GM12878 (cell line): Measurements from ENCODE around the gene DSTYK. TPM values are rescaled to one million over a fixed set of nuclear protein-coding genes. Genes with fewer than 3 reads are reported as not detected.

ENCODE experiments used
- ASH2L ChIP-seq: fragments of 300-600, 200-600 bp; sonication (generic); IDR thresholded peaks from 2 replicates; pipeline ENCODE4 v1.6.1; 2017; ENCODE audit warnings: low read depth, mild to moderate bottlenecking, borderline replicate concordance
- ATF7 ChIP-seq: fragments of 450-650 bp; IDR thresholded peaks from 2 replicates; pipeline ENCODE4 v1.6.1; 2016; ENCODE audit warnings: low read depth, mild to moderate bottlenecking
- CBFB ChIP-seq: IDR thresholded peaks from 2 replicates; pipeline ENCODE4 v1.6.1; 2016; ENCODE audit warnings: antibody characterized with exemption, low read depth
- CHD1 ChIP-seq: IDR thresholded peaks from 2 replicates; pipeline ENCODE4 v1.6.1; 2012; ENCODE audit warnings: low read depth, low read length, improper control_type of control experiment
- CUX1 ChIP-seq: IDR thresholded peaks from 2 replicates; pipeline ENCODE4 v1.6.1; 2012; ENCODE audit warnings: improper control_type of control experiment, low read depth, low read length; ENCODE audit not compliant: insufficient replicate concordance
- FOXK2 ChIP-seq: fragments of 450-650 bp; IDR thresholded peaks from 2 replicates; pipeline ENCODE4 v1.6.1; 2017; ENCODE audit warnings: mild to moderate bottlenecking, moderate library complexity
- GABPA ChIP-seq: IDR thresholded peaks from 2 replicates; pipeline ENCODE4 v1.6.1; 2014; ENCODE audit warnings: antibody characterized with exemption, low read depth, mild to moderate bottlenecking, inconsistent platforms
- IRF4 ChIP-seq: IDR thresholded peaks from 2 replicates; pipeline ENCODE4 v1.6.1; 2011; ENCODE audit warnings: low read depth, low read length
- JUND ChIP-seq: IDR thresholded peaks from 2 replicates; pipeline ENCODE4 v1.6.1; 2012; ENCODE audit warnings: low read depth, mild to moderate bottlenecking, low read length, improper control_type of control experiment, moderate library complexity
- KLF5 ChIP-seq: fragments of 450-650 bp; IDR thresholded peaks from 2 replicates; pipeline ENCODE4 v1.6.1; 2014; ENCODE audit warnings: mild to moderate bottlenecking; ENCODE audit not compliant: partially characterized antibody
- MEF2A ChIP-seq: IDR thresholded peaks from 2 replicates; pipeline ENCODE4 v1.6.1; 2011; ENCODE audit warnings: low read depth, mild to moderate bottlenecking, low read length, moderate library complexity; ENCODE audit not compliant: insufficient read depth
- MTA2 ChIP-seq: fragments of 450-650 bp; IDR thresholded peaks from 2 replicates; pipeline ENCODE4 v1.6.1; 2016; ENCODE audit warnings: low read depth, mild to moderate bottlenecking, moderate library complexity
- NFYB ChIP-seq: IDR thresholded peaks from 2 replicates; pipeline ENCODE4 v1.6.1; 2011; ENCODE audit warnings: low read depth, mild to moderate bottlenecking, low read length, improper control_type of control experiment, moderate library complexity; ENCODE audit not compliant: insufficient read depth
- POLR2A ChIP-seq: IDR thresholded peaks from 2 replicates; pipeline ENCODE4 v1.6.1; 2011; ENCODE audit warnings: low read depth, mild to moderate bottlenecking, low read length
- RUNX3 ChIP-seq: IDR thresholded peaks from 2 replicates; pipeline ENCODE4 v1.6.1; 2012; ENCODE audit warnings: low read length, inconsistent platforms
- SIN3A ChIP-seq: IDR thresholded peaks from 2 replicates; pipeline ENCODE4 v1.6.1; 2012; ENCODE audit warnings: low read depth, low read length, improper control_type of control experiment
- SIX5 ChIP-seq: IDR thresholded peaks from 2 replicates; pipeline ENCODE4 v1.6.1; 2011; ENCODE audit warnings: mild to moderate bottlenecking, low read depth, low read length, moderate library complexity; ENCODE audit not compliant: severe bottlenecking
- SMAD5 ChIP-seq: IDR thresholded peaks from 2 replicates; pipeline ENCODE4 v1.6.1; 2016; ENCODE audit warnings: antibody characterized with exemption, low read depth
- SMC3 ChIP-seq: IDR thresholded peaks from 2 replicates; pipeline ENCODE4 v1.6.1; 2011; ENCODE audit warnings: low read length, improper control_type of control experiment, borderline replicate concordance
- TCF3 ChIP-seq: IDR thresholded peaks from 2 replicates; pipeline ENCODE4 v1.6.1; 2012; ENCODE audit warnings: low read depth, mild to moderate bottlenecking, low read length, borderline replicate concordance; ENCODE audit not compliant: insufficient read depth
- ZBED1 ChIP-seq: IDR thresholded peaks from 2 replicates; pipeline ENCODE4 v1.6.1; 2016; ENCODE audit warnings: borderline replicate concordance
- ZNF217 ChIP-seq: fragments of 450-650 bp; IDR thresholded peaks from 2 replicates; pipeline ENCODE4 v1.6.1; 2017; ENCODE audit warnings: antibody characterized with exemption, mild to moderate bottlenecking
- ZNF24 ChIP-seq: fragments of 450-650 bp; IDR thresholded peaks from 2 replicates; pipeline ENCODE4 v1.6.1; 2017; ENCODE audit warnings: antibody characterized with exemption, mild to moderate bottlenecking
- polyA plus RNA-seq, 11 experiments: library from polyadenylated mRNA; depleted of rRNA in 4 of 11; unstranded in 6 of 11; stranded (reverse) in 5 of 11; fragments of >200 nt; fragmentation: Nextera tagmentation in 4 of 11; fragmentation: Illumina TruSeq in 1 of 11; extraction: Ambion mirVana in 4 of 11; extraction: Trizol in 1 of 11; gene quantifications; 1 replicate in 1 of 11; 2 replicates in 10 of 11; pipeline versions ENCODE4 v1.2.1 to v1.2.3, GENCODE V29; 2011 to 2016; ENCODE audit warnings: inconsistent platforms in 2 of 11, missing spikeins in 2 of 11, low read depth in 1 of 11
- total RNA-seq, 4 experiments: library from RNA; depleted of rRNA in 3 of 4; stranded (reverse); fragments of >200 nt in 3 of 4; fragmentation: Illumina TruSeq in 1 of 4; extraction: Trizol in 1 of 4; gene quantifications; 2 replicates each; pipeline versions ENCODE4 v1.2.1 to v1.2.3, GENCODE V29; 2013 to 2021
- TF ChIP-seq, protein P1 (sequence below): fragments of 150-350 bp; IDR thresholded peaks from 2 replicates; pipeline ENCODE4 v1.6.1; 2016; ENCODE audit warnings: low read depth, low read length
- TF ChIP-seq, protein P2 (sequence below): fragments of 150-350 bp; IDR thresholded peaks from 2 replicates; pipeline ENCODE4 v1.6.1; 2014; ENCODE audit warnings: mild to moderate bottlenecking, low read depth, low read length

Gene DSTYK
- total and polyA plus RNA-seq, 10 of the 15 experiments (the other 5 are each of a cell fraction or from before 2014, with no cell fraction given), result 2.7 to 5.5 (median 3.6) TPM

DNA sequence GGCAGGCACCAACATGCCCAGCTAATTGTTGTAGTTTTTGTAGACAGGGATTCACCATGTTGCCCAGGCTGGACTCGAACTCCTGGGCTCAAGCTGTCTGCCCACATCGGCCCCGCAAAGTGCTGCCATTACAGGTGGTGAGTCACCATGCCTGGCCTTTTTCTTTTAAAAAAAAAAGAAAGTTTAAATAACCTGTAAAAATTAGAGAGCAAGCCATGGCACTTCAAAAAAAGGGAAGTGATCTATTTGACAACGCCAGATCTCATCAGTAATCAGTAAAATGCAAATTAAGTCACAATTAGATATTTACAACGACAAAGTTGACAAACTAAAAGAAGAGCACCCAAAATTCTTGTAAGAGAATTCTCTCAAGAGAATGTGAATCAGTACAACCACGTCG lies 86.8 kb downstream of the DSTYK start (continued):
- TF ChIP-seq RUNX3 (no peak; the same call in 1 of the 2 replicates), GABPA (no peak), TCF3 (no peak), MEF2A (no peak), SMAD5 (no peak), SMC3 (no peak), SIX5 (no peak), KLF5 (no peak), SIN3A (no peak), CUX1 (no peak), IRF4 (no peak), CBFB (no peak), CHD1 (no peak), FOXK2 (no peak), MTA2 (peak; percentile 71; the same call in 1 of the 2 replicates), JUND (0 out of 2 replicates have a peak, but pooled peaks have one; percentile 54), ASH2L (no peak), ZNF24 (no peak), ZNF217 (peak; percentile 29; the same call in 1 of the 2 replicates), NFYB (no peak), POLR2A (no peak), ATF7 (peak; percentile 45; the same call in 1 of the 2 replicates), ZBED1 (no peak)
- TF ChIP-seq, protein P1, sequence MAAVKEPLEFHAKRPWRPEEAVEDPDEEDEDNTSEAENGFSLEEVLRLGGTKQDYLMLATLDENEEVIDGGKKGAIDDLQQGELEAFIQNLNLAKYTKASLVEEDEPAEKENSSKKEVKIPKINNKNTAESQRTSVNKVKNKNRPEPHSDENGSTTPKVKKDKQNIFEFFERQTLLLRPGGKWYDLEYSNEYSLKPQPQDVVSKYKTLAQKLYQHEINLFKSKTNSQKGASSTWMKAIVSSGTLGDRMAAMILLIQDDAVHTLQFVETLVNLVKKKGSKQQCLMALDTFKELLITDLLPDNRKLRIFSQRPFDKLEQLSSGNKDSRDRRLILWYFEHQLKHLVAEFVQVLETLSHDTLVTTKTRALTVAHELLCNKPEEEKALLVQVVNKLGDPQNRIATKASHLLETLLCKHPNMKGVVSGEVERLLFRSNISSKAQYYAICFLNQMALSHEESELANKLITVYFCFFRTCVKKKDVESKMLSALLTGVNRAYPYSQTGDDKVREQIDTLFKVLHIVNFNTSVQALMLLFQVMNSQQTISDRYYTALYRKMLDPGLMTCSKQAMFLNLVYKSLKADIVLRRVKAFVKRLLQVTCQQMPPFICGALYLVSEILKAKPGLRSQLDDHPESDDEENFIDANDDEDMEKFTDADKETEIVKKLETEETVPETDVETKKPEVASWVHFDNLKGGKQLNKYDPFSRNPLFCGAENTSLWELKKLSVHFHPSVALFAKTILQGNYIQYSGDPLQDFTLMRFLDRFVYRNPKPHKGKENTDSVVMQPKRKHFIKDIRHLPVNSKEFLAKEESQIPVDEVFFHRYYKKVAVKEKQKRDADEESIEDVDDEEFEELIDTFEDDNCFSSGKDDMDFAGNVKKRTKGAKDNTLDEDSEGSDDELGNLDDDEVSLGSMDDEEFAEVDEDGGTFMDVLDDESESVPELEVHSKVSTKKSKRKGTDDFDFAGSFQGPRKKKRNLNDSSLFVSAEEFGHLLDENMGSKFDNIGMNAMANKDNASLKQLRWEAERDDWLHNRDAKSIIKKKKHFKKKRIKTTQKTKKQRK, result no peak
- TF ChIP-seq, protein P2, sequence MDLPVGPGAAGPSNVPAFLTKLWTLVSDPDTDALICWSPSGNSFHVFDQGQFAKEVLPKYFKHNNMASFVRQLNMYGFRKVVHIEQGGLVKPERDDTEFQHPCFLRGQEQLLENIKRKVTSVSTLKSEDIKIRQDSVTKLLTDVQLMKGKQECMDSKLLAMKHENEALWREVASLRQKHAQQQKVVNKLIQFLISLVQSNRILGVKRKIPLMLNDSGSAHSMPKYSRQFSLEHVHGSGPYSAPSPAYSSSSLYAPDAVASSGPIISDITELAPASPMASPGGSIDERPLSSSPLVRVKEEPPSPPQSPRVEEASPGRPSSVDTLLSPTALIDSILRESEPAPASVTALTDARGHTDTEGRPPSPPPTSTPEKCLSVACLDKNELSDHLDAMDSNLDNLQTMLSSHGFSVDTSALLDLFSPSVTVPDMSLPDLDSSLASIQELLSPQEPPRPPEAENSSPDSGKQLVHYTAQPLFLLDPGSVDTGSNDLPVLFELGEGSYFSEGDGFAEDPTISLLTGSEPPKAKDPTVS, result no peak
